K562 (cell line): Measurements from ENCODE around the gene KNSTRN. TPM values are rescaled to one million over a fixed set of nuclear protein-coding genes. Genes with fewer than 3 reads are reported as not detected.
A peak's percentile ranks its signal among the peaks of the same experiment; 100 is the strongest.

Source experiments
- FOXJ3 ChIP-seq: sonication (generic); formaldehyde crosslinking; IDR thresholded peaks from 2 replicates; pipeline ENCODE4 v1.4.0; 2020; ENCODE audit warnings: mild to moderate bottlenecking, missing genetic modification reagents
- HDGF ChIP-seq: fragments of 450-650 bp; IDR thresholded peaks from 2 replicates; pipeline ENCODE4 v1.6.1; 2016
- MCM3 ChIP-seq: fragments of 450-650 bp; IDR thresholded peaks from 2 replicates; pipeline ENCODE4 v1.6.1; 2016
- POLR2AphosphoS2 ChIP-seq: IDR thresholded peaks from 2 replicates; pipeline ENCODE4 v1.6.1; 2012; ENCODE audit warnings: low read length, improper control_type of control experiment
- TRIM28 ChIP-seq: fragments of 450-650 bp; IDR thresholded peaks from 2 replicates; pipeline ENCODE4 v1.6.1; 2017
- ZFP36 ChIP-seq: fragments of 150-350 bp; IDR thresholded peaks from 2 replicates; pipeline ENCODE4 v1.6.1; 2018; ENCODE audit warnings: low read length, low read depth; ENCODE audit not compliant: partially characterized antibody
- ZNF197 ChIP-seq: fragments of 200-800 bp; sonication (Bioruptor generic); IDR thresholded peaks from 2 replicates; pipeline ENCODE4 v1.6.1; 2016; ENCODE audit warnings: low read depth, missing genetic modification characterization, missing compliant biosample characterization
- polyA plus RNA-seq, 8 experiments: library from polyadenylated mRNA; depleted of rRNA in 4 of 8; stranded (reverse) in 5 of 8; unstranded in 3 of 8; fragments of >200 nt; fragmentation: Nextera tagmentation in 2 of 8; fragmentation: Illumina TruSeq in 1 of 8; extraction: Ambion mirVana in 2 of 8; extraction: Trizol in 1 of 8; gene quantifications; 2 replicates each; pipeline versions ENCODE4 v1.2.1 to v1.2.3, GENCODE V29; 2011 to 2014; ENCODE audit warnings: inconsistent platforms in 1 of 8, missing spikeins in 1 of 8
- total RNA-seq, 7 experiments: library from RNA; depleted of rRNA in 6 of 7; stranded (reverse); fragments of >200 nt in 6 of 7; fragmentation: Illumina TruSeq in 2 of 7; extraction: Trizol in 2 of 7; gene quantifications; 2 replicates each; pipeline versions ENCODE4 v1.2.1 to v1.2.3, GENCODE V29; 2011 to 2021; ENCODE audit warnings: low replicate concordance in 1 of 7
- TF ChIP-seq, protein P1 (sequence below): sonication (generic); formaldehyde crosslinking; IDR thresholded peaks from 2 replicates; pipeline ENCODE4 v1.8.0; 2023; ENCODE audit warnings: mild to moderate bottlenecking, missing genetic modification reagents
- TF ChIP-seq, protein P2 (sequence below): fragments of 450-650 bp; formaldehyde crosslinking; IDR thresholded peaks from 2 replicates; pipeline ENCODE4 v1.4.0; 2022; ENCODE audit warnings: missing genetic modification characterization
- TF ChIP-seq, protein P3 (sequence below): sonication (generic); formaldehyde crosslinking; IDR thresholded peaks from 2 replicates; pipeline ENCODE4 v1.8.1; 2023; ENCODE audit warnings: mild to moderate bottlenecking, missing genetic modification reagents, moderate library complexity
- TF ChIP-seq, protein P4 (sequence below): fragments of 200-600 bp; sonication (generic); IDR thresholded peaks from one replicate; pipeline ENCODE4 v1.6.1; 2012; ENCODE audit warnings: mild to moderate bottlenecking, low read depth, low read length, inconsistent platforms
- TF ChIP-seq, protein P5 (sequence below), 2 experiments: IDR thresholded peaks; 2 replicates each; pipeline ENCODE4 v1.6.1; 2011; ENCODE audit warnings: borderline replicate concordance in 1 of 2, control low read depth in 1 of 2, low read depth in 1 of 2, low read length in 1 of 2, mild to moderate bottlenecking in 1 of 2, mixed read lengths in 1 of 2, moderate library complexity in 1 of 2; ENCODE audit not compliant: insufficient read depth in 1 of 2, insufficient read length in 1 of 2, poor library complexity in 1 of 2, severe bottlenecking in 1 of 2; ENCODE audit errors: extremely low read depth in 1 of 2

KNSTRN gene
- total and polyA plus RNA-seq, 9 of the 15 experiments (the other 6 are each of a cell fraction or from before 2014, with no cell fraction given): 48.7 to 88.2 (median 66.3) TPM

DNA sequence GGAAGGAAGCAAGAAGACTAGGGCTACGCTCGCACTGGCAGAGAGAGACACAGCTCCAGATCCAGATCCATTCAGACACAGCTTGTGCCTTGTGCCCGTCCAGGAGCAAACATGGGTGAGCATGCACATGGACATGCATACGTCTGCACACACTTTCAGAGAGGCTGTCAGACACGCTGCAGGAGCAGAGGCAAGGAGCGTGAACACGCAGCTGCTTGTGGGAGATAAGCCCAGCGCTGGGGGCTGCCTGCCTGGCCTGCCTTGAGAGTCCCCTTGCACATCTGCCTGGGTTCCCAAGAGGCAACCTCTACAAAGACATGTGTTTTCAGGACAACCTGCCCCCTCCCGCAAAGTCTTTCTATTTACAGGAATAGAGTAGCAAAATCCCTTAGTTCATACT, 44.7 kb downstream of the KNSTRN start (continued):
- TF ChIP-seq ZFP36 (no peak), POLR2AphosphoS2 (no peak), TRIM28 (peak; percentile 23; the same call in 1 of the 2 replicates), HDGF (no peak), ZNF197 (no peak), FOXJ3 (no peak), MCM3 (no peak)
- TF ChIP-seq, protein P1, sequence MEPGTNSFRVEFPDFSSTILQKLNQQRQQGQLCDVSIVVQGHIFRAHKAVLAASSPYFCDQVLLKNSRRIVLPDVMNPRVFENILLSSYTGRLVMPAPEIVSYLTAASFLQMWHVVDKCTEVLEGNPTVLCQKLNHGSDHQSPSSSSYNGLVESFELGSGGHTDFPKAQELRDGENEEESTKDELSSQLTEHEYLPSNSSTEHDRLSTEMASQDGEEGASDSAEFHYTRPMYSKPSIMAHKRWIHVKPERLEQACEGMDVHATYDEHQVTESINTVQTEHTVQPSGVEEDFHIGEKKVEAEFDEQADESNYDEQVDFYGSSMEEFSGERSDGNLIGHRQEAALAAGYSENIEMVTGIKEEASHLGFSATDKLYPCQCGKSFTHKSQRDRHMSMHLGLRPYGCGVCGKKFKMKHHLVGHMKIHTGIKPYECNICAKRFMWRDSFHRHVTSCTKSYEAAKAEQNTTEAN (CRISPR knock-in tag): no peak
- TF ChIP-seq, protein P2, sequence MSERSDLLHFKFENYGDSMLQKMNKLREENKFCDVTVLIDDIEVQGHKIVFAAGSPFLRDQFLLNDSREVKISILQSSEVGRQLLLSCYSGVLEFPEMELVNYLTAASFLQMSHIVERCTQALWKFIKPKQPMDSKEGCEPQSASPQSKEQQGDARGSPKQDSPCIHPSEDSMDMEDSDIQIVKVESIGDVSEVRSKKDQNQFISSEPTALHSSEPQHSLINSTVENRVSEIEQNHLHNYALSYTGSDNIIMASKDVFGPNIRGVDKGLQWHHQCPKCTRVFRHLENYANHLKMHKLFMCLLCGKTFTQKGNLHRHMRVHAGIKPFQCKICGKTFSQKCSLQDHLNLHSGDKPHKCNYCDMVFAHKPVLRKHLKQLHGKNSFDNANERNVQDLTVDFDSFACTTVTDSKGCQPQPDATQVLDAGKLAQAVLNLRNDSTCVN (CRISPR knock-in tag): no peak
- TF ChIP-seq, protein P3, sequence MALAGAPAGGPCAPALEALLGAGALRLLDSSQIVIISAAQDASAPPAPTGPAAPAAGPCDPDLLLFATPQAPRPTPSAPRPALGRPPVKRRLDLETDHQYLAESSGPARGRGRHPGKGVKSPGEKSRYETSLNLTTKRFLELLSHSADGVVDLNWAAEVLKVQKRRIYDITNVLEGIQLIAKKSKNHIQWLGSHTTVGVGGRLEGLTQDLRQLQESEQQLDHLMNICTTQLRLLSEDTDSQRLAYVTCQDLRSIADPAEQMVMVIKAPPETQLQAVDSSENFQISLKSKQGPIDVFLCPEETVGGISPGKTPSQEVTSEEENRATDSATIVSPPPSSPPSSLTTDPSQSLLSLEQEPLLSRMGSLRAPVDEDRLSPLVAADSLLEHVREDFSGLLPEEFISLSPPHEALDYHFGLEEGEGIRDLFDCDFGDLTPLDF: no peak
- TF ChIP-seq, protein P4, sequence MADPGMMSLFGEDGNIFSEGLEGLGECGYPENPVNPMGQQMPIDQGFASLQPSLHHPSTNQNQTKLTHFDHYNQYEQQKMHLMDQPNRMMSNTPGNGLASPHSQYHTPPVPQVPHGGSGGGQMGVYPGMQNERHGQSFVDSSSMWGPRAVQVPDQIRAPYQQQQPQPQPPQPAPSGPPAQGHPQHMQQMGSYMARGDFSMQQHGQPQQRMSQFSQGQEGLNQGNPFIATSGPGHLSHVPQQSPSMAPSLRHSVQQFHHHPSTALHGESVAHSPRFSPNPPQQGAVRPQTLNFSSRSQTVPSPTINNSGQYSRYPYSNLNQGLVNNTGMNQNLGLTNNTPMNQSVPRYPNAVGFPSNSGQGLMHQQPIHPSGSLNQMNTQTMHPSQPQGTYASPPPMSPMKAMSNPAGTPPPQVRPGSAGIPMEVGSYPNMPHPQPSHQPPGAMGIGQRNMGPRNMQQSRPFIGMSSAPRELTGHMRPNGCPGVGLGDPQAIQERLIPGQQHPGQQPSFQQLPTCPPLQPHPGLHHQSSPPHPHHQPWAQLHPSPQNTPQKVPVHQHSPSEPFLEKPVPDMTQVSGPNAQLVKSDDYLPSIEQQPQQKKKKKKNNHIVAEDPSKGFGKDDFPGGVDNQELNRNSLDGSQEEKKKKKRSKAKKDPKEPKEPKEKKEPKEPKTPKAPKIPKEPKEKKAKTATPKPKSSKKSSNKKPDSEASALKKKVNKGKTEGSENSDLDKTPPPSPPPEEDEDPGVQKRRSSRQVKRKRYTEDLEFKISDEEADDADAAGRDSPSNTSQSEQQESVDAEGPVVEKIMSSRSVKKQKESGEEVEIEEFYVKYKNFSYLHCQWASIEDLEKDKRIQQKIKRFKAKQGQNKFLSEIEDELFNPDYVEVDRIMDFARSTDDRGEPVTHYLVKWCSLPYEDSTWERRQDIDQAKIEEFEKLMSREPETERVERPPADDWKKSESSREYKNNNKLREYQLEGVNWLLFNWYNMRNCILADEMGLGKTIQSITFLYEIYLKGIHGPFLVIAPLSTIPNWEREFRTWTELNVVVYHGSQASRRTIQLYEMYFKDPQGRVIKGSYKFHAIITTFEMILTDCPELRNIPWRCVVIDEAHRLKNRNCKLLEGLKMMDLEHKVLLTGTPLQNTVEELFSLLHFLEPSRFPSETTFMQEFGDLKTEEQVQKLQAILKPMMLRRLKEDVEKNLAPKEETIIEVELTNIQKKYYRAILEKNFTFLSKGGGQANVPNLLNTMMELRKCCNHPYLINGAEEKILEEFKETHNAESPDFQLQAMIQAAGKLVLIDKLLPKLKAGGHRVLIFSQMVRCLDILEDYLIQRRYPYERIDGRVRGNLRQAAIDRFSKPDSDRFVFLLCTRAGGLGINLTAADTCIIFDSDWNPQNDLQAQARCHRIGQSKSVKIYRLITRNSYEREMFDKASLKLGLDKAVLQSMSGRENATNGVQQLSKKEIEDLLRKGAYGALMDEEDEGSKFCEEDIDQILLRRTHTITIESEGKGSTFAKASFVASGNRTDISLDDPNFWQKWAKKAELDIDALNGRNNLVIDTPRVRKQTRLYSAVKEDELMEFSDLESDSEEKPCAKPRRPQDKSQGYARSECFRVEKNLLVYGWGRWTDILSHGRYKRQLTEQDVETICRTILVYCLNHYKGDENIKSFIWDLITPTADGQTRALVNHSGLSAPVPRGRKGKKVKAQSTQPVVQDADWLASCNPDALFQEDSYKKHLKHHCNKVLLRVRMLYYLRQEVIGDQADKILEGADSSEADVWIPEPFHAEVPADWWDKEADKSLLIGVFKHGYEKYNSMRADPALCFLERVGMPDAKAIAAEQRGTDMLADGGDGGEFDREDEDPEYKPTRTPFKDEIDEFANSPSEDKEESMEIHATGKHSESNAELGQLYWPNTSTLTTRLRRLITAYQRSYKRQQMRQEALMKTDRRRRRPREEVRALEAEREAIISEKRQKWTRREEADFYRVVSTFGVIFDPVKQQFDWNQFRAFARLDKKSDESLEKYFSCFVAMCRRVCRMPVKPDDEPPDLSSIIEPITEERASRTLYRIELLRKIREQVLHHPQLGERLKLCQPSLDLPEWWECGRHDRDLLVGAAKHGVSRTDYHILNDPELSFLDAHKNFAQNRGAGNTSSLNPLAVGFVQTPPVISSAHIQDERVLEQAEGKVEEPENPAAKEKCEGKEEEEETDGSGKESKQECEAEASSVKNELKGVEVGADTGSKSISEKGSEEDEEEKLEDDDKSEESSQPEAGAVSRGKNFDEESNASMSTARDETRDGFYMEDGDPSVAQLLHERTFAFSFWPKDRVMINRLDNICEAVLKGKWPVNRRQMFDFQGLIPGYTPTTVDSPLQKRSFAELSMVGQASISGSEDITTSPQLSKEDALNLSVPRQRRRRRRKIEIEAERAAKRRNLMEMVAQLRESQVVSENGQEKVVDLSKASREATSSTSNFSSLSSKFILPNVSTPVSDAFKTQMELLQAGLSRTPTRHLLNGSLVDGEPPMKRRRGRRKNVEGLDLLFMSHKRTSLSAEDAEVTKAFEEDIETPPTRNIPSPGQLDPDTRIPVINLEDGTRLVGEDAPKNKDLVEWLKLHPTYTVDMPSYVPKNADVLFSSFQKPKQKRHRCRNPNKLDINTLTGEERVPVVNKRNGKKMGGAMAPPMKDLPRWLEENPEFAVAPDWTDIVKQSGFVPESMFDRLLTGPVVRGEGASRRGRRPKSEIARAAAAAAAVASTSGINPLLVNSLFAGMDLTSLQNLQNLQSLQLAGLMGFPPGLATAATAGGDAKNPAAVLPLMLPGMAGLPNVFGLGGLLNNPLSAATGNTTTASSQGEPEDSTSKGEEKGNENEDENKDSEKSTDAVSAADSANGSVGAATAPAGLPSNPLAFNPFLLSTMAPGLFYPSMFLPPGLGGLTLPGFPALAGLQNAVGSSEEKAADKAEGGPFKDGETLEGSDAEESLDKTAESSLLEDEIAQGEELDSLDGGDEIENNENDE: no peak
- TF ChIP-seq, protein P5, sequence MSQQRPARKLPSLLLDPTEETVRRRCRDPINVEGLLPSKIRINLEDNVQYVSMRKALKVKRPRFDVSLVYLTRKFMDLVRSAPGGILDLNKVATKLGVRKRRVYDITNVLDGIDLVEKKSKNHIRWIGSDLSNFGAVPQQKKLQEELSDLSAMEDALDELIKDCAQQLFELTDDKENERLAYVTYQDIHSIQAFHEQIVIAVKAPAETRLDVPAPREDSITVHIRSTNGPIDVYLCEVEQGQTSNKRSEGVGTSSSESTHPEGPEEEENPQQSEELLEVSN (IDR thresholded peaks at IDR 0.05; ENCODE audit: borderline replicate concordance in 1 of 2, extremely low read depth in 1 of 2, insufficient read depth in 1 of 2, insufficient read length in 1 of 2, low read depth in 1 of 2, low read length in 1 of 2, poor library complexity in 1 of 2, severe bottlenecking in 1 of 2): peak; percentile 40 to 58
